Hematopoietic multipotent progenitor cell treated with erythropoietin and hydrocortisone succinate and interleukin-3 and kit ligand, for 6 days (in vitro differentiated cells): Measurements from ENCODE around the gene CEP83.
"Not testable (repeated sequence)": the region's sequence is repeated elsewhere in the genome, so short reads cannot be mapped to it uniquely, and the experiment has no call there.

Experiments used
- DNase-seq: peaks from one replicate; pipeline ENCODE4 v3.0.0-alpha.2; 2015

CEP83 gene

DNA sequence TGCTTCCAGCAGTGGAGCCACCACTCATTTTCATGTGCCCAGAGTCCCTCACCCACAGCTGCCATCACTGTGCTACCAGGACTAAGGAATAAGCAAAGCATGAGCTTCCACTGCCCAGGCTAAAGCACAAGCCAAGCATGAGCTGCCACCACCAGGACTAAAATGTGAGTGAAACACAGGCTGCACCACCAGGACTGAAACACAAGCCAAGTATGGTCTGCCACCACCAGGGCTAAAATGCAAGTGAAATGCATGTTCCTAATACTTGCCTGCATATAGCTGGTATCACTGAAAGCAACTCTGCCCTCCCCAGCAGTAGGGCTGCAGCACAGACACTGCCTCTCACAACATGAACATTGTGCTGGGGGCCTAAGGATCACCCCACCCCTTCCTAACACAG is 30.0 kb downstream of the CEP83 start:
- peak; percentile 25 for DNase-seq

GRCh38 chr12:94429191-94429590 is 30.5 kb downstream of the CEP83 start:
- no peak for DNase-seq

- no peak for DNase-seq
These were observed 31.9 kb downstream of the CEP83 start for GRCh38 chr12:94427501-94428381.

GRCh38 chr12:94426049-94426448 is 33.6 kb downstream of the CEP83 start:
- no peak for DNase-seq

- not testable (repeated sequence) for DNase-seq
These were observed 34.8 kb downstream of the CEP83 start for GRCh38 chr12:94424830-94425229.

- DNase-seq, result no peak
These were observed 37.6 kb downstream of the CEP83 start for GRCh38 chr12:94421868-94422740.

DNA sequence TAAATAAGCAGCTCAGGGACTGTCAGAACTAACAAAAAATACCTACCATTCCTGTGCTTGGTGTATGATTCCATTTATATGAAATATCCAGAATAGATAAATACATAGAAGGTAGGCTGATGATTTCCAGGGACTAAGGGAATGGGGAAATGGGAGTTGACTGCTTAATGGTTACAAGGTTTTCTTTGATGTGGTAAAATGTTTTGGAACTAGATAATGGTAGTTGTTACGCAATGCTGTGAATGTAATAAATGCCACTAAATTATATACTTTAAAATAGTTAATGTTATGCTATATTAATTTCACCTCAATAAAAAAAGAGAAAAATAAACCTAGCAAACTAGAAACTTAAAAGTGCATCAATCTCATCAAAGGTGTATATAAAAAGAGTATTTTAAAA is 41.1 kb downstream of the CEP83 start:
- DNase-seq, result peak; percentile 43

GRCh38 chr12:94416613-94417012 is 43.1 kb downstream of the CEP83 start:
- DNase-seq, result peak; percentile 20

- DNase-seq, result peak; percentile 14
These were observed 44.6 kb downstream of the CEP83 start for GRCh38 chr12:94415066-94415465.

- no peak for DNase-seq
These were observed 54.1 kb downstream of the CEP83 start for GRCh38 chr12:94405413-94406116.

DNA sequence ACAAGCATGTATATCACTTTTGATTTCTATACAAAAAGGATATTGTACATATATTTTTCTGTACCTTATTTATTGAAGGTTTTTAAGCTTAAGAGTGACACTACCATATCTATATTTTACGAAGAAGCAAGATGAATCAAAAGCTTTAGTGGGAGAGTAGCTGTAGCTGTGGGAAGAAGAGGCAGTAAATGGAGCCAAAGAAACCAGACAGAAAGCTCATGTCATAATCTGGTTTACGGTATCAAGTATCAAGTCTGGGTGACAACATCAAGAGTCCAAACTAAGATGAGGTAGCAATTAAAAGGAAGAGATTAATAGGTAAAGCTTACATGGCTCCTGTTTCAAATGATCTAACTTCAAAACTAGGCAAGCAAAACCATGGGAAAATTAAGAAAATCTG is 54.8 kb downstream of the CEP83 start:
- DNase-seq, result no peak

DNA sequence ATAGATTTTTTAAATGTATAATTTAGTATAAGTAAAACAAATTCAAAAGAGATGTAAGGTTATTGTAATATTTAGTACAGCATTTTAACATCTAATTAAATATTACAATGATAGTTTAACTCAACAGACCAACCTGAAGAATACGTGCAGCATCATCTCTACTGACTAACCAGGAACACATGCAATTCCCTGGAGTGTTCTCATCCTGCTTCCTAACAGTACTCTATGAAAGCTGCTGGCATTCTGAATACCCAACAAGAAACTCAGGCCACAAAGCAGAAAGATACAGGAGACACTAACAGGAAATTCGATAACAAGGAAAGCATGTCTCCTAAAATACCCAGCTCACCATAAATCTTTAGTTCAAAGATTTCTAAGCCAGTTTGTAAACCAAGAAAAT is 58.3 kb downstream of the CEP83 start:
- DNase-seq, result no peak

DNA sequence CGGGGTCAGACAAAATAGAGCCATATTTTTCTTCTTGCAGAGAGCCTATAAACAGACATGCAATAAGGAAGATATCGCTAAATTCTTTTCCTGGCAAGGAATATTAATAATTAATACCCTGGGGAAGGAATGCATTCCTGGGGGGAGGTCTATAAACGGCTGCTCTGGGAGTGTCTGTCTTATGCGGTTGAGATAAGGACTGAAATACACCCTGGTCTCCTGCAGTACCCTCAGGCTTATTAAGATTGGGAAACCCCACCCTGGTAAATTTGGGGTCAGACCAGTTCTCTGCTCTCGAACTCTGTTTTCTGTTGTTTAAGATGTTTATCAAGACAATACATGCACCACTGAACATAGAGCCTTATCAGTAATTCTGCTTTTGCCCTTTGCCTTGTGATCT is 61.0 kb downstream of the CEP83 start:
- DNase-seq, result peak; percentile 7

DNA sequence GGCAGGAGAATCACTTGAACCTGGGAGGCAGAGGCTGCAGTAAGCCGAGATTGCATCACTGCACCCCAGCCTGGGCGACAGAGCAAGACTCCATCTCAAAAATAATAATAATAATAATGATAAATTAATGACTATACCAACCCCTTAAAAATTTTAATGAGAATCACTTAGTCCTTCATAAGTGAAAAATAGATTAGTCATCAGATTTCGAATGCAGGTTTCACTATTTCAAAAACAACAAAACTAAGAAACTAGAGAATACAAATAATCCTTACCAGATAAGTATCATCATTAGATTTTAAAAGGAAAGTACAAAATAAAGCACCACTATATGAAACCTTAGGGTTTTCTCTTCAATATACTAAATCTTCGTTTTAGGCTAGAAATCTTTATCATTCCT is 62.3 kb downstream of the CEP83 start:
- DNase-seq, result no peak

GRCh38 chr12:94396014-94396413 is 63.7 kb downstream of the CEP83 start:
- not testable (repeated sequence) for DNase-seq

DNA sequence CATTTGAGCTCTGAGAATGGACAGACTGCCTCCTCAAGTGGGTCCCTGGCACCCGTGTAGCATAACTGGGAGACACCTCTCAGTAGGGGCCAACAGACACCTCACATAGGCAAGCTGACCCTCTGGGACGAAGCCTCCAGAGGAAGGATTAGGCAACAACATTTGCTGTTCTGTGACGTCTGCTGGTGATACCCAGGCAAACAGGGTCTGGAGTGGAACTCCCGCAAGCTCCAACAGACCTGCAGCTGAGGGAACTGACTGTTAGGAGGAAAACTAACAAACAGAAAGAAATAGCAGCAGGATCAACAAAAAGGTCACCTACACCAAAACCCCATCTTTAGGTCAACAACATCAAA is 69.6 kb downstream of the CEP83 start:
- no peak for DNase-seq

GRCh38 chr12:94389482-94390129 is 70.1 kb downstream of the CEP83 start:
- not testable (repeated sequence) for DNase-seq

DNA sequence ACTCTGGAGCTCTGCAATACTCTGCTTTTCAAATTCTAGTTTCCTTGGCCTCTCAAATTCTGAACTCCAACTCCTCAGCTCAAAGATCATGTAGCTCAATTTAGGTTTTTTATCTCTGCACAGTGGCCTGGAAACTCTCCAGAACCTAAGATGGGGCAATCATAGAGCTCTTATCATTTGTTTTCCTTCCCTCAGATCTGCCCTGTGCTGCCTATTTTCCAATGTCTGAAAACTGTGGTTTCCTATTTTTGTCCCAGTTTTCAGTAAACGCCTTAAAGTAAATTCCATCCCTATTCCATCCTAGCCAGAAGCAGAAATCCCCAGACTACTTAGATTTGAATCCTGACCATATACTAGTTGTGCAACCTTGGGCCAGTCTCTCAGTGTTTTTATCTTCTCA is 73.2 kb downstream of the CEP83 start:
- peak; percentile 66 for DNase-seq

- no peak for DNase-seq
These were observed 75.6 kb downstream of the CEP83 start for GRCh38 chr12:94384030-94384429.

- DNase-seq, result no peak
These were observed 79.2 kb downstream of the CEP83 start for GRCh38 chr12:94380507-94380906.

- DNase-seq, result no peak
These were observed 80.1 kb downstream of the CEP83 start for GRCh38 chr12:94379479-94380113.

GRCh38 chr12:94377599-94377998 is 82.1 kb downstream of the CEP83 start:
- DNase-seq, result no peak
